Measurements from ENCODE around the gene CLIP2. TPM values are rescaled to one million over a fixed set of nuclear protein-coding genes. Genes with fewer than 3 reads are reported as not detected.

Gene CLIP2
- total RNA-seq, 4 donors from 2014 or later: 84.5 to 157 (median 111) TPM

GRCh38 chr7:74297516-74298233 is 8.5 kb downstream of the CLIP2 start:
- 94% methylated on average over 15 of the region's 15 CpGs; no CpG with 5 or more reads in 1 of the 2 donors for WGBS, 2 donors (ENCODE audit: low coverage in 1 of 2)
- Histone ChIP-seq H3K27ac (no peak overlapping the region), H3K4me1 (peaks cover 16 to 37% (median 28%) of the 10 kb centered on the region in 4 donors), H3K4me3 (no peak overlapping the region), H3K9me3 (no peaks in the 10 kb centered on the region), H3K27me3 (no peaks in the 10 kb centered on the region), H3K36me3 (no peaks in the 10 kb centered on the region)
- intact Hi-C loops (cut with DNase I; ENCODE audit: low total_unique reads) (loop anchor here (10.0 kb wide), 1 partner anchor 97 kb away; no protein-coding TSS in a partner anchor), in situ Hi-C loops (cut with MboI; ENCODE audit: low pct_ligation_motif_present in 1 of 4, low pct_unique_long_range_greater_than_20kb in 1 of 4, low sequenced_read_pairs in 3 of 4) (no loop called here)
- TF ChIP-seq POLR2AphosphoS5 (IDR thresholded peaks at IDR 0.05): no peak
- no peak for TF ChIP-seq POLR2A (IDR thresholded peaks at IDR 0.05)
- TF ChIP-seq, protein P1, sequence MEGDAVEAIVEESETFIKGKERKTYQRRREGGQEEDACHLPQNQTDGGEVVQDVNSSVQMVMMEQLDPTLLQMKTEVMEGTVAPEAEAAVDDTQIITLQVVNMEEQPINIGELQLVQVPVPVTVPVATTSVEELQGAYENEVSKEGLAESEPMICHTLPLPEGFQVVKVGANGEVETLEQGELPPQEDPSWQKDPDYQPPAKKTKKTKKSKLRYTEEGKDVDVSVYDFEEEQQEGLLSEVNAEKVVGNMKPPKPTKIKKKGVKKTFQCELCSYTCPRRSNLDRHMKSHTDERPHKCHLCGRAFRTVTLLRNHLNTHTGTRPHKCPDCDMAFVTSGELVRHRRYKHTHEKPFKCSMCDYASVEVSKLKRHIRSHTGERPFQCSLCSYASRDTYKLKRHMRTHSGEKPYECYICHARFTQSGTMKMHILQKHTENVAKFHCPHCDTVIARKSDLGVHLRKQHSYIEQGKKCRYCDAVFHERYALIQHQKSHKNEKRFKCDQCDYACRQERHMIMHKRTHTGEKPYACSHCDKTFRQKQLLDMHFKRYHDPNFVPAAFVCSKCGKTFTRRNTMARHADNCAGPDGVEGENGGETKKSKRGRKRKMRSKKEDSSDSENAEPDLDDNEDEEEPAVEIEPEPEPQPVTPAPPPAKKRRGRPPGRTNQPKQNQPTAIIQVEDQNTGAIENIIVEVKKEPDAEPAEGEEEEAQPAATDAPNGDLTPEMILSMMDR (IDR thresholded peaks at IDR 0.05): no peak
- no peak for TF ChIP-seq EP300 (IDR thresholded peaks at IDR 0.05; ENCODE audit: low read depth)
- DNase-seq: no peak

DNA sequence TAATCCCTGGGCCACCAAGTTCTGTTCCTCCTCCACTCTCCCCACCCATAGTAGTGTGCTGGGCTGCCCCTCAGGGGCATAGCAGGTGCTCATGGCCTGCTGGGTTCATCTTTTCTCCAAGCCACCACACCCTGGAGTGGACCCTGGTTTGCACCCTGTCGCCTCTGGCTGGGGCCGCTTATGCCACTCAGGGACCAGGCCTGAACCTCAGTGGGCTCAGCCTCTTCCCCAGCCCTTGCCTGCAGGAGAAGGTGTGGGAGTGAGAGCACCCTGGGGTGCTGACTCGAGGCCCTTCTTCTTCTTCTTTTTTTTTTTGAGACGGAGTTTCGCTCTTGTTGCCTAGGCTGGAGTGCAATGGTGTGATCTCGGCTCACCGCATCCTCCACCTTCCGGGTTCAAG is 10.2 kb downstream of the CLIP2 start:
- DNase-seq: no peak
- Histone ChIP-seq H3K36me3 (no peaks in the 10 kb centered on the region), H3K4me3 (no peak overlapping the region), H3K4me1 (peaks cover 11 to 24% (median 15%) of the 10 kb centered on the region in 4 donors), H3K27me3 (no peaks in the 10 kb centered on the region), H3K27ac (no peak overlapping the region), H3K9me3 (no peaks in the 10 kb centered on the region)
- 93% methylated on average over 8 of the region's 8 CpGs; no CpG with 5 or more reads in 1 of the 2 donors for WGBS, 2 donors (ENCODE audit: low coverage in 1 of 2)
- intact Hi-C loops (cut with DNase I; ENCODE audit: low total_unique reads): loop anchor here (10.0 kb wide), 1 partner anchor 95 kb away; no protein-coding TSS in a partner anchor
- in situ Hi-C loops (cut with MboI; ENCODE audit: low pct_ligation_motif_present in 1 of 4, low pct_unique_long_range_greater_than_20kb in 1 of 4, low sequenced_read_pairs in 3 of 4): no loop called here
- TF ChIP-seq POLR2AphosphoS5 (IDR thresholded peaks at IDR 0.05): no peak
- TF ChIP-seq EP300 (IDR thresholded peaks at IDR 0.05; ENCODE audit: low read depth): no peak
- no peak for TF ChIP-seq POLR2A (IDR thresholded peaks at IDR 0.05)
- TF ChIP-seq, protein P1 (IDR thresholded peaks at IDR 0.05): no peak

DNA sequence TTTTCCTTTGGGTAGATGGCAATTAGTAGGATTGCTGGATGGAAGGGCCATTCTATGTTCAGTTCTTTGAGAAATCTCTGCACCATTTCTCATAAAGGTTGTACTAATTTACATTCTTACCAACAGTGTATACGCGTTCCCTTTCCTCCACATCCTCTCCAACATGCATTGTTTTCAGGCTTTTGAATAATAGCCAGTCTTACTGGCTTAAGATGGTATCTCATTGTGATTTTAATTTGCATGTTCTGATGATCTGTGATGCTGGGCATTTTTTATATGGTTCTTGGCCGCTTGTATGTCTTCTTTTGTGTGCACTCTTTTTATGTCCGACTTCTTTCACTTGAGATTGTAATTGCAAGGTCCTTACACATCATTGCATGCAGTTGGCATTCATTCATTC is 11.7 kb downstream of the CLIP2 start:
- intact Hi-C loops (cut with DNase I; ENCODE audit: low total_unique reads): no loop called here

DNA sequence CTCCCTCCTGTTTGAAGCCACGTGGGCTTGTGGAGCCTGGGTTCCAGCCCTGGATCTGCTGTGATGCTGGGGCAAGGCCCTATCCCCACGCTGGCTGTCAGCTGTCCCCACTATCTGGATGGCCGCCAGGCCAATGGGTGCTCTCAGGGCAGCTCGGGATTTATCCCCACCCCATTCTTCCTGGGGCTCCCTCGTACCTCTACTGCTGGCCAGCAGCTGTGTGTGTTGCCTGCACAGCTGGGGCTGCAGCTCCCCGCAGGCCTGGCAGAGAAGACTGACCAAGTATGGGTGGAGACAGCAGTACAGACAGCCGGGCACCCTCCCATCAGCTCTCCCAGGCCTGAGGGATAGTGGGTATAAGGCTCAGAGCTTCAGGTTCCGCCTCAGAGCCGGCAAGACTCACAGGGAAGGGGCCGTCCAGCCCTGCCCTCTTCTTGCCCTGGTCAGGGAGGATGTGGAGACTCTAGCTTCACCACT is 13.6 kb downstream of the CLIP2 start:
- intact Hi-C loops (cut with DNase I; ENCODE audit: low total_unique reads) (no loop called here), in situ Hi-C loops (cut with MboI; ENCODE audit: low pct_ligation_motif_present in 1 of 4, low pct_unique_long_range_greater_than_20kb in 1 of 4, low sequenced_read_pairs in 3 of 4) (no loop called here)
- Histone ChIP-seq H3K27me3 (no peaks in the 10 kb centered on the region), H3K9me3 (no peaks in the 10 kb centered on the region), H3K27ac (no peak overlapping the region), H3K4me3 (no peak overlapping the region), H3K4me1 (peaks cover 16 to 31% (median 22%) of the 10 kb centered on the region in 4 donors), H3K36me3 (no peaks in the 10 kb centered on the region)
- no peak for TF ChIP-seq POLR2A (IDR thresholded peaks at IDR 0.05)
- TF ChIP-seq POLR2AphosphoS5 (IDR thresholded peaks at IDR 0.05): no peak
- TF ChIP-seq EP300 (IDR thresholded peaks at IDR 0.05; ENCODE audit: low read depth): no peak
- TF ChIP-seq, protein P1 (IDR thresholded peaks at IDR 0.05): no peak
- WGBS, 2 donors (ENCODE audit: low coverage in 1 of 2): 66% methylated on average over 10 of the region's 10 CpGs; no CpG with 5 or more reads in 1 of the 2 donors
- DNase-seq: no peak

More for the DNA sequence above, 11.7 kb downstream of the CLIP2 start:
- in situ Hi-C loops (cut with MboI; ENCODE audit: low pct_ligation_motif_present in 1 of 4, low pct_unique_long_range_greater_than_20kb in 1 of 4, low sequenced_read_pairs in 3 of 4): no loop called here
- DNase-seq: no peak
- WGBS, 2 donors (ENCODE audit: low coverage in 1 of 2): 89 to 94% methylated on average over 4 of the region's 4 CpGs
- Histone ChIP-seq H3K36me3 (no peaks in the 10 kb centered on the region), H3K4me1 (peaks cover 0 to 12% (median 7%) of the 10 kb centered on the region in 4 donors), H3K4me3 (no peak overlapping the region), H3K27ac (no peak overlapping the region), H3K27me3 (no peaks in the 10 kb centered on the region), H3K9me3 (no peaks in the 10 kb centered on the region)
- TF ChIP-seq EP300 (IDR thresholded peaks at IDR 0.05; ENCODE audit: low read depth): no peak
- no peak for TF ChIP-seq POLR2A (IDR thresholded peaks at IDR 0.05)

Data from transverse colon (tissue), 4 donors.